Measurements from ENCODE around the gene TLCD4.
"Not testable (repeated sequence)": the region's sequence is repeated elsewhere in the genome, so short reads cannot be mapped to it uniquely, and the experiment has no call there.

TLCD4 gene

GRCh38 chr1:95117207-95118066, at the start of gene TLCD4:
TLCD4 (plus strand) TSS chr1:95117355; CDS start chr1:95143902, 26,547 bp downstream.
- no peak for DNase-seq (ENCODE audit: low read depth)

- no peak for DNase-seq (ENCODE audit: low read depth)
These were observed 49.6 kb upstream of the TLCD4 start for GRCh38 chr1:95067568-95067967.

- no peak for DNase-seq (ENCODE audit: low read depth)
These were observed 48.0 kb upstream of the TLCD4 start for GRCh38 chr1:95068956-95069709.

DNA sequence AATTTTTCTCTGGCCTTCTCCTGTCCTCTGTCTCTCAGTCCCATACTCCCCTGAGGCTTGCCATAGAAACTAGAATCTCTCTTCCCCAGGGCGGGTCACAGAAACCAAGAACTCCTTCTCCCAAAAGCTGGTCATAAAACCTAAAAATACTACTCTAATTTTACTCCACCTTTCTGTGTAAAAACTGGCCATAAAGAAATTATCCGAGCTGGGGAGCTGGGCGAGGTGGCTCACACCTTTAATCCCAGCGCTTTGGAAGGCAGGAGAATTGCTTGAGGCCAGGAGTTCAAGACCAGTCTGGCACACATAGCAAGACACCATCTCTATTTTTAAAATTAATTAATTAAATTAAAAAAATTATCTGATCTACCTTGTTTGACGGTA, 47.5 kb upstream of the TLCD4 start:
- no peak for DNase-seq (ENCODE audit: low read depth)

- no peak for DNase-seq (ENCODE audit: low read depth)
These were observed 45.6 kb upstream of the TLCD4 start for GRCh38 chr1:95071539-95071938.

DNA sequence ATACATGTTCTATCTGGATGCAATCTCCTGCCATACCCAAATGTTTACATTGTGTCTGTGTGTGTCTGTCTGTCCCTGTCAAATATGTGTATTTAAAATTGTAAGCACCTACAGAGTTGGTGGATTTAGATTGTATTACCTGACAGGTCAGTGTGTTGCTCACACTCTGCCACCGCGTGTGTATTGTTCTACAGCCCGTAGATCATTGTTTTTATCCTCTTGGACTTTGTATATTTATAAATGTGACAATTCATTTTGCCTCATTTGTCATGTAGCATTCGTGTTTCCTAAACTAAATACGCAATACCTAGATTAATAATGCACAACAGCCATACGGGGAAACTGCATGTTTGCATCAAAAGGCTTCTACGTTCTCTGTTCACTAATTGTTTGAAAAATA, 45.0 kb upstream of the TLCD4 start:
- DNase-seq (ENCODE audit: low read depth): no peak

GRCh38 chr1:95072532-95073419, 44.4 kb upstream of the TLCD4 start, which contains the start of gene ALG14:
ALG14 (minus strand) TSS chr1:95072951; CDS start chr1:95072898, 53 bp downstream.
- DNase-seq (ENCODE audit: low read depth): peak; percentile 91

DNA sequence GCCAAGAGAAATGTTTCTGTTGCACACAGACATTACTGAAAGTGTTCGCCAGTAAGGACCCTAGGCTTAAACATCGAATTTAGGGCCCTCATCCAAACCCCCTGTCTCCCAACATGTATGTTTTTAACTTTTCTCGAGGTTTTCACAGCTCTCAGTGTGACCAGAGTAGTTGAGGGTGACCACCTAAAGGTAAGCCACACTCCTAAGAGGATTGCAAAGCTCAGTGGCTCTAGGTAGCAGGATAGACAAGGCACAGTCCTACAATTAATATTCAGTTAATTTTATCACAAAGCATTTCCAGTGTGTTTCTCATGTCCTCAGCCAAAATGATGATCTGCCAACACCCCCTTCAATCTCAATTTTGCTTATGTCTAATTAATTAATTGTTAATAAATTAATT, 43.7 kb upstream of the TLCD4 start:
- no peak for DNase-seq (ENCODE audit: low read depth)

GRCh38 chr1:95076034-95076433, 41.1 kb upstream of the TLCD4 start:
- DNase-seq (ENCODE audit: low read depth): no peak

GRCh38 chr1:95080446-95080845, 36.7 kb upstream of the TLCD4 start:
- no peak for DNase-seq (ENCODE audit: low read depth)

- no peak for DNase-seq (ENCODE audit: low read depth)
These were observed 36.3 kb upstream of the TLCD4 start for GRCh38 chr1:95080879-95081278.

- DNase-seq (ENCODE audit: low read depth): no peak
These were observed 32.6 kb upstream of the TLCD4 start for GRCh38 chr1:95084317-95085176.

DNA sequence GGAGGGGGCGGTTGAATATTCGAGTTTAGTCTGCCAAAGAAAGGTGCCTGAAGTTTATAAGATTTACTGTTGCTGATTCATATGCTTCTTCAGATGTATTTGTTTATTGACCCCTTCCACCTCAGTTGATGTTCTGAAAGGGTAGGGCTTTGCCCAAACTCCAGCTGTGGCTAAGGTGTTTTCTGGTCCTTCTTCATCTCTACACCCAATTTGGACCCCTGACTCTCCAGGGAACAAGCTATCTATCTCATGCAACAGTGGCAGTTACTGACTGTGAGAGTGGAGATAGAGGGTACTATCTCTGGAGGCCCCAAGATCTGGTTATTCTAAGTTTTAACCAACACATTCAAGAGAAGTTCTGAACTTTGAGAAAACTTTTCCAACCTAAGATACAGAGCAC, 31.8 kb upstream of the TLCD4 start:
- no peak for DNase-seq (ENCODE audit: low read depth)

GRCh38 chr1:95086949-95087533, 30.1 kb upstream of the TLCD4 start:
- DNase-seq (ENCODE audit: low read depth): peak; percentile 93

DNA sequence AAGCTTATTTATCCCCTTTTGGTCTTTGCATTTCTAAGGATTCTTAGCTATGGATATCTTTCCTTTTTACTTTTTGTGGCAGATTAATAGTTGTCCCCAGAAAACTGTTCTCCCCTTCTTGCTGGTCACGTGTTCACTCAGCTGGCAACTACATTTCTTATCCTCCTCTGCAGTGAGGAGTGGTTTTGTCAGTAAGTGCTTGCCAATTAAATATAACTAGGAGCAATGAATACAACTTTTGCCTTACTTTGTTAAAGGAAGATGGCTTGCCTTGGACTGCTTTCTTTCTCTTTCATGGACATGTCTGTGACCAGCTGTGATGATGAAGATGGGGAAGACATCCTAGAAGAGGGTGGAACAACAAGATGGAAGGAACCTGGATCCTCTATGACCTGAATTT, 28.9 kb upstream of the TLCD4 start:
- DNase-seq (ENCODE audit: low read depth): no peak

- no peak for DNase-seq (ENCODE audit: low read depth)
These were observed 27.4 kb upstream of the TLCD4 start for GRCh38 chr1:95089650-95090287.

- DNase-seq (ENCODE audit: low read depth): not testable (repeated sequence)
These were observed 25.9 kb upstream of the TLCD4 start for GRCh38 chr1:95091290-95091689.

DNA sequence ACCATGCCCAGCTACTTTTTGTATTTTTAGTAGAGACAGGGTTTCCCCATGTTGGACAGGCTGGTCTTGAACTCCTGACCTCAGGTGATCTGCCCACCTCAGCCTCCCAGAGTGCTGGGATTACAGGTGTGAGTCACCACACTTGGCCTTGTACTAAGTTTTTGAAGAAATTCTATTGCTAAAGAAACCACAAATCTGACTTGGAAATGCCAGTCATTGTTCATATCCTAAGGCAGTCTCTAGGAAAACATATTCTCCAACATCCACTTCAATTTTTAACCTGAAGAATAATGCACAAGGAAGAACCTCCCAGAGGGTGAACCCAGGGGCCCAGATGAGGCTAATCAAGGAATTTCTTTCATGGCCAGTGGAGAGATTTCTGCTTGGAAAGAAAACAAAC, 24.3 kb upstream of the TLCD4 start:
- not testable (repeated sequence) for DNase-seq (ENCODE audit: low read depth)

DNA sequence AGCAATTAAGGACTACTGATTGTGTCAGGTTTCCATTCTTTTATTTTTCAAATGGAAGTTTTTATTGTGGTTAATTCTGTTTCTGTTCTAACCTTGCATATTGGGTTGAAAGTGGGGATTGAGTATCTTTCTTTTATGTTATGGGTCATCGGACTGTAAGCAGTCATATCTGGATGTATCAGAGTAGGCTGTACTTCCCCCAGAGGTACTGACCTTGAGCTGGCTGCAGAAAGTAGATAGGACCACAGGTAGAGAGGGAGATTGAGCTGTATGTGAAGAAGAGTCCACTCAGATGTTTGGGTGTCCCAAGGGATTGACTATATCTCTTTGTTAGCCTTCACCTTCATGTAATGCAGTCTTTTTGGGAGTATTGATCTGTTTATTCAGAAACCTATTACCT, 23.9 kb upstream of the TLCD4 start:
- DNase-seq (ENCODE audit: low read depth): no peak

- DNase-seq (ENCODE audit: low read depth): no peak
These were observed 22.2 kb upstream of the TLCD4 start for GRCh38 chr1:95094923-95095322.
